NCI-H526 (cell line): Measurements from ENCODE around the gene DNLZ.

Source experiments
- DNase-seq, 2 experiments: peaks; one replicate each; lab custom pipeline; 2025; lab: John Stamatoyannopoulos, UW

DNLZ gene

DNA sequence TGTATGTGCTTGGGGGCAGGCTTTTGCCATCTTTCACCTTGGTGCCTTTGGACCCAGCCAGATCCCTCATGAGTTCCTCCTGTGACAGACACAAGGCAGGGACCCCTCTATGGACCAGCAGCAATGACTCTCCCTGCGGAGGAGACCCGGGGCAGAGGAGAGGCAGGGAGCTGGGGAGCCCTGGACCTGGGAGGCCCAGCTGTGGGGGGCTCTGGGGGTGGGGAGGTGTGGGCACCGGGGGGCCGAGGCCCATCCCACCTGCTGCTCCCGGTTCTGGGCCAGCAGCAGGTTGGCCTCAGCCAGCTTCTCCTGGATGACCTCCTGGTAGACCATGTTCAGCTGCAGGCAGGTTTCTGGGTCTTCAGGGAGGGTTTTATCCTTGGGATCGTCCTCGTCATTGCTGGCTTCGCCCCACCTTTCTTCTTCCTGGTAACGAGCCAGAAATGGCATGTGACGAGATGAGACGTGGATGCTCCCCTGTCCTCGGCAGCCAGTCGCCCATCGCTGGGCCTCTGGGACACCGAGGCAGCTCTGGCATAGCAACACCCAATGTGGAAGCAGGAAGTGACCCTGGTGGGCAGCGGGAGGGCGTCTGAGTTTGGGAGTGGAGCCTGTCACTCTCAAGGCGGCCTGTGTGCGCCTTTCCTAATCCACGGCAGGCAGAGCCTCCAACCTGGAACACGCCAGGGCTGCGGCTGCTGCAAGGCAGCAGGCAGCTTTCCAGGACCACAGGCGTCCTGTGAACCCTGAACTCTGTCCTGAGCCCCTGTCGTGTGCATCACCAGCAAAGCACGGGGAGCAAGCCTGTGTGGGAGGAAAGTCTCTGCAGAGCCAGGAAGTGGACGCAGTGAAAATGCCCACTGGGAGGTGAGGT is 32.0 kb upstream of the DNLZ start:
- DNase-seq, result no peak

DNA sequence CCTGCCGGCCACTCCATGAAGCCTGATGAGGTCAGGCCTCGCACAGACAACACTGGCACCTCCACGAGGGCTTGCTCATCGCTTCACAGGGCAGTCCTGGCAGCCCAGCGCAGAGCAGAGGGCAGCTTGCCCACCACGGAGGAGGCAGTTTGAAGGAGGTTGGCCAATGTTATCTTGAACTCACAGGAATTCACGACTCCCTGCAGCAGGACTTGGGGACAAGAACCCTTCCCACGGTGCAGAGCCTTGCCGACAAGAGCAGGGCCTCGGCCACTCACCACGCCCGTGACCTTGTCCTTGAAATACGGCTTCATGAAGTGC is 31.4 kb upstream of the DNLZ start:
- DNase-seq, result no peak

DNA sequence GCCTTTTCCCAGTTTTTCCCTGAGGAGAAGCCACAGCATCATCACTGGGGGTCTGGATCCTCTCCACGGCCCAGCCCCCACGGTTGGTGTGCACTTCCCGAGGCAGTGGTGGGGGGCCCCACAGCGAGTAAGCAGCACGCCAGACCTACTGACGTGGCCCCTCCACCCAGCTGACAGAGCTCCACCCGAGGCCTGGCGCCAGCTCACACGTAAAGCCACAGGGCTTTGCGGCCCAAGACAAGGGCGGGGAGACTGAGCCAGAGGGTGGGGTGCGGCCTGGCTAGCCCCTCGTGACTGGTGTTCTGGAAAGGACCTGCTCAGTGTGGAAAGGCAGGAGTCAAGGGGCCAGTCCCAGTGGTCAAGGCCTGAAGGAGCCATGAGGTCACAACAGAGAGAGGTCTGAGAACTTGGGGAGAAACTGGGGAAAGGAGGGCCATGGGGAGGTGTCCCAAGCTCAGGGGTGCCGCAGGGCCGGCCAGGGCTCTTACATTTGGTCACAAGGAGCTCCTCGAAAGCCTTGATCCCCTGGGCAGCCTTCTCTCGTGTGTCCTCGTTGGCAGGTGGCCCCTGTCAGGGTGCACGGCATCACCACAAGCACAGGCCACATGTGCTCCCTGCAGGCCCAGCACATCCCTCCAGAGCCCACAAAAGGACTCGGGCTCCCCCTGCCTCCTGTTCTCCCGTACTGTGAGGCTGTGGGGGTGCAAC is 30.9 kb upstream of the DNLZ start:
- DNase-seq, result no peak

DNA sequence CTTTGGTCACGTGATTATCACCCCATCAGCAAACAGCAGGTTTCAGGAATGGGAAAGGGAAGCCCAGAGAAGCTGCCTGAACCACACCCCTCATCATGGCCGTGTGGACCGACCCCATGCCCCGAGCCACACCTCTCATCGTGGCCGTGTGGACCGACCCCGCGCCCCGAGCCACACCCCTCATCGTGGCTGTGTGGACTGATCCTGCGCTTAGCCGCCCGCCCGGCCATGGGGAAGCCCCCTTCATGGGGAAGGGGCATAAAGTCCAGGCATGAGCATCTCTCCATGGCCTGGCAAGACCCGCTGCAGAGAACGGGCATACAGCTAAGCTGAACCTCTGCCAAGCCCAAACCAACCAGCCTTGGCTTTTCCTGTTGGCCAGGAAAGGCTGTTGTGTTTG is 30.0 kb upstream of the DNLZ start:
- DNase-seq, result no peak

DNA sequence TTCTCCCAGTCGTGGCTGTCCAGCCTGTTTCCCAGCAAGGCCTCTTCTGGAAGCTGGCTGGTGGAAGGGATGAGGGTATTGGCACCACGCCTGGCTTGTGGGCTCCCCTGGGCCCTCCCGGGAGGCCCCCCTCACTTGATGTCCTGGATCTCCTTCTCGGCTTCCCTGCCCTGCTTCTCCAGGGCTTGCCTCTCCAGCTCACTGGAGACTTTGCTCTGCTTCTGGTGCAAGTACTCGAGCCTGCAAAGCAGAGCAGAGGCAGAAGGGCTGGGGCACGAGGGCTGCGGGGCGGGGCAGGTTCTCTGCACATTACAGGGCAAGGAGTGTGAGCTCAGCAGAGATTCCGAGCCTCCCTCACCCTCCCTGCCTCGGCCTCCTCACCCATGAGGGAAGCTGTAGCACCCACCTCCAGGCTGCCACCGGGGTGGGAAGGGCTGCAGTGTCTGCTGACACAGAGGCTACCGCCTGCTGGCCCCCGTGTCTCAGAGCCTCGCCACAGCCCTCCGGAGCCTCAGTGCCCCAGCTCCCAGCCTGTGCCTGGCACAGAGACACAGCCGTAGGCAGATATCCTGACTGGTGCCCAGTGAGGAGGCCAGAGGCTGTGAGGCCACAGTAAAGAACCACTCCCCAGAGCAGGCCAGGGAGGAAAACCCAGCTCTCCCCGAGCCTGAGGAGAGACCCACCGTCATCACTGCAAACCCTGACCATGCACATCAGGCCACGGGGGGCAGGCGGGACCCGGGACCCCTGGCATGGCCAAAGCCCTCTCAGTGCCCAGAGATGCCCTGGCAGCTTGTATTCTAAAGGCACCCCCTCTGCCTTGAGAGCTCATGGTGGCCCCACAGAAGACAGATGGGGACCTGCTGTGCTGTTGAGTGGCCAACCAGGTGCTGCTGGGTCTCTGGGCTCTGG is 29.2 kb upstream of the DNLZ start:
- no peak for DNase-seq

DNA sequence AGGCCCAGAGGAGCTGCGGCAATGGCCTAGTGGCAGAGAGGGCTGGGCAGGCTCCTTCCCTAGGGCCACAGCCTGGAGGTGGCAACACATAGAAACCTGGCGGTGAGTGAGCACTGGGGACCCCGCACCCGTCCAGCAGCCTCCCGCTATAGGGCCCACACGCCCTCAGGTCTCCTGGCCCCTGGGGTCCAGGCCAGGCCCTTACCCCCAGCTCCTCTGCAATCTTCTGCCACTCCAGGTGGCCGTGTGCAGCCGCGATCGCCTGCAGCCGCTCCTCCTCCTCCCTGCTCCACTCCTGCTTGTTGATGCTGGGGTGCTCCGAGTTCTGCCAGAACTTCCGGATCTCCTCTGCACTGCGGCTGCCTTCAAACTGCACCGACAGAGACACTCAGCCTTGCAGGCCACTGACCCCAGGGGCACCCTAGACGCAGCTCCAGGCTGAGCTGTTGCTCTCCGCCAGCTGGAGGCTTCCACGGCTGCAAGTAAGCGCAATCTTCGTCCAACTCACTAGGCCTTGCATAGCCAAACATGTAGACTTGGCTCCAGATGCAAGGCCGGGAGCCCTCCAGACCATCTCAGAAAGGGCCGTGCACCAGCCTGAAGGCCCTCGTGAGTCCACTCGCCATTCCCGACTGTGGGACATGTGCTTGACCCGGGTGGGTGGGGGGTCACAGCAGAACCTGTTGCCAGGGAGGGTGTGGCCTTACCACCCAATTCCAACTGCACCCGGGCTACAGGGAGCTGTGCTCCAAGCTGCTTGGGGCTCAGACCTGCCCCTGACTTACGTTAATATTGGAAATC is 28.4 kb upstream of the DNLZ start:
- no peak for DNase-seq

DNA sequence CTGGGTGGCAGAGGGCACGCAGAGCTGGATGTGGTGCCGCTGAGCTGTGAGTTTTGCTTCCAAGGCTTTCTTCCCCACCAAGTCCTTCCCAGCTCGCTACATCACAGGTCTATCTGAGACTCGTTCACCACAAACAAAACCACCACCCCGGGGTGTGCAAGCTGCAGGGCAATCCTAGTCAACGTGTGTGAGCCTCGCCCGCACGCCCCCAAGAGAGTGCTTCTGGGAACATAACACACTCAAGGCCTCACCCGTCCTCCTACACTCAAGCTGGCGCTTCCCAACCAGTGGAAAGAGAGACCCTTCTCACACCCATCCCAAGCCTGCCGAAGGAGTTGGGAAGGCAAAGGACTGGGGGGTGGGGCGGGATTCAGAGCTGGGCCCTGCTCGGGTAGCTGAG is 25.9 kb upstream of the DNLZ start:
- DNase-seq, result no peak

DNA sequence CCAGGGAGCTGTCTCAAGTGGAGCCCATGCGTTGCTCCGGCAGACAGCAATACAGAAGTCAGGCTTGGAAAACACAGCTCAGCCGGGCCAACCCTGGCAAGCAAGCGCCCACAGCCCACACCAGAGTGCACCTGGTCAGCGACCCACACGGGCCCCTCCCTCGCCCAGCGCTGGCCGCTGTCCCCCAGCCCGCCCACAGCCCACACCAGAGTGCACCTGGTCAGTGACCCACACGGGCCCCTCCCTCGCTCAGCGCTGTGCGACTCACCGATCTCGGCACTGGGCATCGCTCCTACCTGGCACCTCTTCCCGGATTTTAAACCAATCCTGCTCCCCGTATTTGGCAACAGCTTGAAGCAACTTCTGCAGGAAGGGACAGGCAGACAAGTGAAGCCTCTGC is 23.7 kb upstream of the DNLZ start:
- no peak for DNase-seq

DNA sequence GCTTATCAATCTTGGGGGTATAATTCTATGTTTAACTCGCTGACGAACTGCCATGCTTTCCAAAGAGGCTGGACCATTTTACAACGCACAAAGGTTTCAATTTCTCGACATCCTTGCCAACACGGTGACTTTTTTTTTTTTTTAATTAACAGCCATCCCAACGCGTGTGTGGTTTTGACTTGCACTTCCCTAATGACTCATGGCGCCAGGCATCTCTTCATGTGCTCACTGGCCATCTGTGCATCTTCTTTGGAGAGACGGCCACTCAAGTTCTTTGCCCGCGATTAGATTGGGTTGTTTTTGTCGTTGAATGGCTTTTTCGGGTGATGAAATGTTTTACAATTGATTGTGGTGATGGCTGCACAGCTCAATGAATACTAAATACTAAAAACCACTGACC is 22.5 kb upstream of the DNLZ start:
- DNase-seq, result no peak

DNA sequence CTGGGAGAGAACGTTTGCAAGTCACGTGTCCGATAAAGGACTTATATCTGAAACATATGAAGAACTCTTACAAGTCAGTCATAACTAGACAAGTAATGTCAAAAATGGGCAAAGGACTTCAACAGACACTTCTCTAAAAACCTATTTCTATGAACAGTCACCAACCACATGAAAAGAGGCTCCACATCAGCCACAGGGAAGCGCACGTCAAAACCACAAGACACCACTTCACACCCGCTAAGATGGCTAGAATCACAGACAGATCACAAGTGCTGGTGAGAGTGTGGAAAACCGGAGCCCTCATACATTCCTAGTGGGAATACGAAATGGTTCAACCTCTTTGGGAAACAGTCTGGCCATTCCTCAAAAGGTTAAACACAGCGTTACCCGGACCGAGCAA is 21.5 kb upstream of the DNLZ start:
- DNase-seq, result no peak

DNA sequence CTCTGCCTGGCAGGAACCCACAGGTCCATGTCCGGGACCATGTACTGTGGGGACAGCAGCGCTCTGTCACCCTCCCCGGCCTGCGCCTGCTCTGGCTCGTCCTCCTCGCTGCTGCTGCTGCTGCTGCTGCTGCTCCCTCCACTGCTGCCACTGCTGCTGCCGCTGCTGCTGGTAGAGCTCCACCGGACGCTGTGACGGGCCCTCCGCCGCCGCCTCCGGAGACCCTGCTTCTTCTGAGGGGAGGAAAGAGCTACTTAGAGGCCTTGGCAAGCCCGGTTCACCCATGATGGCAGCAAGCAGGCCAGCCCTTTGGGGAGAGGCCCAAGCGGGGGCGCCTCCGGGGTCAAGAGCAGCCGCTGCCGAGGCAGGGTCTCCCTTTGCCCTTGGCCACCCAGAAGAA is 19.9 kb upstream of the DNLZ start:
- no peak for DNase-seq

DNA sequence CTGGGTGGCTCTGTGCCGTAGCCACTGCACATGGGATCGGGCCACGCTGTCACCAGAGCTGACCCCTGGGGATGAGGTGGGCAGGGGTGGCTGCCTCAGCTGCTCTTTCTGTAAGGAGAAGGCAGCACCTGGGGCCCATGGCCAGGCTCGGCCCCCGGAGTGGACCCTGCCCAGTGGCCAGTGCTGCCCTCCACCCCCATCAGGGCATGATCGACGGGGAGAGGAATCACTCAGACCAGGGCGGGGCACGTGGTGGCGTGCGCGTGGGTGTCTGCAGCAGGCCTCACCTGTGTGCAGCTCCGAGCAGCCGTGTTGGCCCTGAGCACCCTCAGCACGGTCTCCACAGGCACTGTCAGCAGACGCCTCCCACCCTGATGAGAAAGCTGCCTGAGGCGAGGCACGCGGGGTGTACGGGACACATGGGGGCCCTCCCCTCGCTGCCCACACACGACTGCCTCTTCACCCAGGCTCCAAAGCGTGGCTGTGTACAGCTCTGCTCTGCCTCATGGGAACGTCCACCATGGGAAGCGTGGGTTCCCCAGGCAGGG is 18.5 kb upstream of the DNLZ start:
- no peak for DNase-seq

DNA sequence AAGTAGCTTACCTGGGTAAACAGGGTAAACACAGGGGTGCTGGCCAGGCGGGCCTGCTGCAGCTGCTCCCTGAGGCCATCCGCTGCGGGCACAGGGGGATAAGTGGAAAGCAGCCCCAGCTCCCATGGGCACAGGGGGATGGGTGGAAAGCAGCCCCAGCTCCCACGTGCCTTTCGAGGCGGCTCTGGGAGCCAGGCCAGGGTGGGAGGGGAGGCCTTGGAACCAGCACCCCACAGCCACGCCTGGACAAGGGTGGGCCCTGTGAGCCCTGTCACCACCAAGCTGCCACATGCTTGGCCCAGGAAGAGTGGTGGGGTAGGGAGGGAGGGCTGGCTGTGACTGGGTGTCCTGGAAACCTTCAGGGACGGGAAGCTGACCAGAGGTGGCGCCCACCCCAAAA is 17.8 kb upstream of the DNLZ start:
- no peak for DNase-seq

DNA sequence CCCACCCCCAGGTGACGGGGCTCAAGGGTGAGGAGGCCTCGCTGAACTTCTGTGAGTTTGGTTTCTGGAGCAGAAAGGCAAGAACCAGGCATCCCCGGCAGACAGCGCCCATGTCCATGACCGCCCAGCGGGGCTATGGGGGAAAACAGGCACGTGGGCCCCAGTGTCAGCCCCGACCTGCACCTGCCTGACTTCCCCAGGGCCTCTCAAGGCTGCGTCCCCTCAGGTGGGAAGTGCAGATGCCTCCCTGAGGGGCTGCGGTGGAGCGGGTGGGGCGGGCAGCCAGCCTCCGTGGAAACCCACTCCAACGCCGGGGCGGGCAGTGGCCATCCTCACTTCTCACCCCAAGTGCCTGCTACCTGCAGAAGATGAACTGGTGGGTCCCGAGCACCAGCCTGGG is 16.8 kb upstream of the DNLZ start:
- no peak for DNase-seq

DNA sequence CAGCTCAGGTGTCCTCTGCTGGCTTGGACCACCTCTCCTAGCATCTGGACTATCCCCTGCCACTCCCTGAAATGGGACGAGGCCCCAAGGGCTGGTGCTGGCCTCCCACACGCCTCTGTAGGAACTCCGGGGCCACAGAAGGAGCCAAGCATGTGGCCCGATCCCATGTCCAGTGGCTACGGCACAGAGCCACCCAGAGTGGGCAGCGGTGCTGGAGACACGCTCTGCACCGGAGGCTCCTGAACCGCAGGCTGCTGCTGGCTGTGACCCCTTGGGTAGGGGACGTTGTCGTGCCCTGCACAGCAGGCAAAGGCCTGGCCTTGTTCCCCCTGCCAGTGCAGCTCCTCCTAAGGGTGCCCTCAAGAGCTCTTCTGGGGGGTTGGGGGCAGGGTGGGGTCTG is 16.3 kb upstream of the DNLZ start:
- DNase-seq, result no peak

DNA sequence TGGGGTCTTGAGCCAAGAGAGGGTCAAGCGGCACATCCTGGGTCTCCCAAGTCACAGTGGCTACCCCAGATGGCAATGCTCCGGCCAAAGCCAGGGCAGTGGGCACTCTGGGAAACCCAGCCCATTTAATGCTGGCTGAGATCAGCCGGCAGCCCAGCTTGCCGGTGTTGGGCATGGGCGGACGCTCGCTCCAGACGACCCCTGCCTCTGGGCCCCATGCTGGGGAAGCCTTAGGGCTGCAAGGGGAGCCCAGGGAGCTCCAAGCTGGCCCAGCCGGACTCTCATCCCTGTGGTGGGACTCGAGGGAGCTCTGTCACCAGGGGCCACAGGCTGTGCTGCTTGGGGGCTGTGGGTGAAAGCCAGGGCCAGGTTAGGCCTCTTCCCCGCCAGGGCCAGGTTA is 15.9 kb upstream of the DNLZ start:
- no peak for DNase-seq

DNA sequence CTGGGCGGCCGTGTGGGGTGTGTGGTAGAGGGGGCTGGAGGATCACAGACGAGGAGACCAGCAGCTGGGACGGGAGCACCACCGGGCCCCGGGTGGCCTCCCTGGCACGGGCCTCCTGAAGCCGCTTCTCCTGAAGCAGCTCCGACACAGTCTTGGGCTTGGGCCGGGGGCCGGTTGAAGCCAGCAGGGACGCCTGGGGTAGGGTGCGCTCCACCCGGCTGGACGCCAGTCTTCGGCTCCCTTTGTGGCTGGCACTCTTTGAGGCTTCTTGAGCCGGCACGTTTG is 15.4 kb upstream of the DNLZ start:
- DNase-seq, result no peak

DNA sequence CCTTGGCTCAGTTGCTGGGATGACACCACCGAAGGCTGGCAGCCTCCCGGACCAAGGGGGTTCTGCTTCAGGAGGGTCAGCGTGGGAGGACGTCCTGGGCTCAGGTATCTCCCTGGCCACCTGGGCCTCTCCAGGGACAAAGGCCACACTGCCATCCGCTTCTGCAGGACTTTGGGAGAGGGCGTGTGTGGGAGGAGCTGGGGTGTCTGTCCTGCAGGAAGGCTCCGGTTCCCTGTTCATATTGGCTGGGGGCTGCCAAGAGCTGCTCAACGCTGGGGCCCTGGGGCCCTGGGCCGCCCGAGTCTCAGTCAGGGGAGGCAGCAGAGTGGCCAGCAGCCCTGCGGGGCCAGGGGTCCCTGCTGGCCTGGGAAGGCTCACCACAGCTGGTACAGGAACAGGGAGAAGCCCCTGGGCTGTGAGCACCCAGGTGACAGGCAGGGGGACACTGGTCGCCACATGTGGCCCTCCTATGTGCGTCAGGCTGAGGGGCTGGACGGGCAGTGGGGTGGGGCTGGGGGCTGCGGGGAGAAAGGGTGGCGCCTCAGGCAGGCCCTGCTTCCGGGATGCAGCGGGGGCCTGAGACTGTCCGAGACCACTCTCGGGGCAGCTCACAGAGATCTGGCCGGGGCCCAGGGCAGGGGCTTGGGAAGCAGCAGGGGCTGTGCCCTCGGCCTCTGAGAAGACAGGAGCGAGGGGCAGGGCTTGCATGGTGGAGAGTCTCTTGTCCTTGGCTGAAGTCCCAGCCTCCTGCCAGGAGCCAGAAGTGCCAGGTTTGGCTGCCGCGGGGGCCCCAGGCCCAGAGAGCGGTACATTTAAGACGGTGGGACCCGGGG is 14.8 kb upstream of the DNLZ start:
- no peak for DNase-seq

DNA sequence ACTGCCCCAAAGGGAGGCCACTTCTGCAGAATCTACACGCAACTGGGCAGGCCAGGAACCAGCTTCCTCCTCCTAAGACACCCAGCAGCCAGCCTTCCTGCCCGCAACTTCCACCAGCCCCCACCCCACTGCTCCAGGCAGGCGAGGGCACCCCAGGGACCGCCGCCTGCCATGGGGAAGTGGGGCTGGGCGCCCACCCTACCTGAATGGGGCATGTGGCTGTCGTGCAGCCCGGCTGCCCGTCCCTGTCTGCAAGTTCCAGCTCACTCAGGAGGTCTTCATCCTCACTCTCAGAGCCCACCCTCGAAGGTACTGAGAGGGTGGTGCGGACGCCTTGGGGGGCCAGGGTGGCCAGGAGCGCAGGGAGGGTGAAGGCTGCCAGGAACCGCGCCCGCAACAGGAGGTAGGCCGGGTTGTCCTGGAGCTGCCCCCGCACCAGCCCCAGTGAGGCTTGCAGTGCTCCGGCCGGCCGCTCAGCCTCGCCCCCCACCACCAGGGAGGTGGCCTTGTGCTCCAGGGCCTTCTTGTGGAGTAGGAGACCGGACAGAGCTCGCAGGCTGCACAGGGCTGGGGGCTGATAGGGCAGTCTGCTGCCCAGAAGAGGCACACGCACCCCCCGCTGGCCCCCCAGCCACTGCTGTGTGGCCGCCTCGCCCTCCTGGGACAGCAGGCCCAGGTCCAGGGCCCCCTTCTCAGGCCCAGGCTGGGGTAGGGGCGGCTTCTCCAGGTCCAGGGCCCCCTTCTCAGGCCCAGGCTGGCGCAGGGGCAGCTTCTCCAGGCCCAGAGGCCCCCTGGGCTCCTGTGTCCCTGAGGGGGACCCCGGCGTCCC is 14.0 kb upstream of the DNLZ start:
- no peak for DNase-seq

DNA sequence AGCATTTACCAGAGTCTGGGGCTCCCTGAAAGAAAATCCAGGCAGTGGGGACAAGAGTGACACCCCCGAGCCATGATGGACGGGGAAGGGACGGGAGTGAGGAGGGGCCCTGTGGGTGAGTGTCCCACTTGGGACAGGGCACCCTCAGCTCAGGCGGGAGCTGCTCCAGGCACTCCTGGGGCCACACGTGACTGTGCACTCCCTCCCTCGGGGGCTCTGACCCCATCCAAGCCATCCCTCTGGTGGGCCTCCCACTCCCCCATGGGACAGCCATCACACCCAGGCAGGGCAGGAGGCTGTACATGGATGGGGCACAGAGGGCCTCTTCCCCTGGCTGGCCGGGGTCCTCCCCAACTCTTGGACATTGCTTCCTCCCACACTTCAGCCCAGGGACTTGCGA is 12.9 kb upstream of the DNLZ start:
- no peak for DNase-seq
